ENCODE measurements around the gene PPP1R3E. TPM values are rescaled to one million over a fixed set of nuclear protein-coding genes. Genes with fewer than 3 reads are reported as not detected.
A peak's percentile ranks its signal among the peaks of the same experiment; 100 is the strongest.
"Not testable (repeated sequence)": the region's sequence is repeated elsewhere in the genome, so short reads cannot be mapped to it uniquely, and the experiment has no call there.

PPP1R3E gene
- polyA plus RNA-seq (2013, experiment 1 of 2; ENCODE audit: insufficient read length): 6.2 TPM
- 5.0 TPM for polyA plus RNA-seq (2013, experiment 2 of 2; ENCODE audit: insufficient read length)

DNA sequence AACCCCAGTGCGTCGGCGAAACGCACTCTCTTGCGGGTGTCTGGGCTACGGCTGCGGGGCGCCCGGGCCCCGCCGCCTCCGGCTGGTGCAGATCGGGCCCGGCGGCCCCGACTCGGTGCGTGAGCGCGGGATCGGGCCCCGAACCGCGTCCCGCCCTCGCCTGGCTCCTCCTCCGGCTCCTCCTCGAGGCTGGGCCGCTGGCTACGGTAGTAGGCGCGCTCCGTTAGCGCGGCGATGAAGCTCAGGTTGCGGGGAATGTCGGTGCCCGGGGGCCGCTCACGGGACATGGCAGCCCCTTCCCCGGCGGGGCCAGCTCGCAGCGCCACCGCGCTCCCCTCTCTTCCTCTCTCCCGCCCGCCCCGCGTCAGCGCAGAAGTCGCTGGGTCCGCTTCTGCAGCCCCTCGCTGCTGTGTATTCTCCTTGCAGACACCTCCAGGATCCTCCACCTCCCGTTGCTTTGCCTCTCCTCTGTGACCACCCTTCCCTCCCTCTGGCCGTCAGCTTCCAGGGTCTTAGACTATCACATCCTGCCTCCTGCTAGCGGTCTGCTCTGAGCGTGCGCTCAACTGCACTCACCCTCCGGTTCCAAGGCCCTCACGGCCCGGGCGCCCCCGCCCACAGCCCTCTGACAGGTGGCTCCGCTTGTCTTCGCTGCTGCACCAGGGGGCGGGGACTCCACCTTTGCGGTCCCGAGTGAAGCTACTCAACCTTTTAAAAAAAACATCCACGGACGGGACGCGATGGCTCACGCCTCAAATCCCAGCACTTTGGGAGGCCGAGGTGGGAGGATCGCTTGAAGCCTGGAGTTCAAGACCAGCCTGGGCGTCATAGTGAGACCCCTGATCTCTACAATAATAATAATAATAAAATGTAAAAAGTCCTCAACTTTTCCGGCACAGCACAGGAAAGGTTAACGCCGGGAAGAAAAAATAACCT is at the start of gene PPP1R3E:
PPP1R3E (minus strand) TSS at position 570 of the 936 bp plus-strand sequence; CDS start at position 287, 283 bp downstream.
- DNase-seq: peak; percentile 51

DNA sequence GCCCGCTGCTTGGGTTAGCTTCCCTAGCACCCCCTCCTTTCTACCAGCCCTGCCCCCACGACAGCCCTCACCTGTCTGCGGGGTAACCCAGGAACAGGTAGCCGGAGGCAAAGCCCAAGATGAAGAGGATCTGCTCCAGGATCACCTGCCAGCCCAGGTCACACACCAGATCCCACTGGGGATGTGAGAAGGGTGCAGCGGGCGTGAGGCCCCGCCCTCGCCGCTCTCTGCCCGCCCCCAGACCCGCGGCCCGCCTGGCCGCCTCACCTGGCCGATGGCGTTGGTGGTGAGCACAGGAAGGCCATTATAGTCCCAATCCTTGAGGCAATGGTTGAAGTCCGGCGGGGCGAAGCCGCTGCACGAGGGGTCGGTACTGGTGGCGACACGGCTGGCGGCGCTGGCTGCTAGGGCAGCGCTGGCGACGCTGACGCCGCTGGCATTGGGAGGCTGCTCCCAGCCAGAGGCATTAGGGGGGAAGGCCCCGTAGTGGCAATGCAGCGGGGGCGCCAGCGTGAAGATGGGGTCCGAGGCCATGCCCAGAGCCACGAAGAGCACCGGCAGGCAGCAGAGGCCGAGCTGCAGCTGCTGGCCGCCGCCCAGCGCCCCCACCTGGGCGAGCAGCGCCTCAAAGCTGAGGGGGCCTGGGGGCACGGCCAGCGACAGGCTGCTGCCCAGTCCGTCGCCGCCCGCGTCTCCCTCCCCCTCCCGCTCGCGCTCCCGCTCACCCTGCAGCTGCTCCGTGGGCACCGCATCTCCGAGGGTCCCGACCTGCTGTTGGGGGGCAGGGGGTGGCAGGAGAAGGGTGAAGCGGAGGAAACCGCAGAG is 49.2 kb upstream of the PPP1R3E start:
- no peak for DNase-seq

DNA sequence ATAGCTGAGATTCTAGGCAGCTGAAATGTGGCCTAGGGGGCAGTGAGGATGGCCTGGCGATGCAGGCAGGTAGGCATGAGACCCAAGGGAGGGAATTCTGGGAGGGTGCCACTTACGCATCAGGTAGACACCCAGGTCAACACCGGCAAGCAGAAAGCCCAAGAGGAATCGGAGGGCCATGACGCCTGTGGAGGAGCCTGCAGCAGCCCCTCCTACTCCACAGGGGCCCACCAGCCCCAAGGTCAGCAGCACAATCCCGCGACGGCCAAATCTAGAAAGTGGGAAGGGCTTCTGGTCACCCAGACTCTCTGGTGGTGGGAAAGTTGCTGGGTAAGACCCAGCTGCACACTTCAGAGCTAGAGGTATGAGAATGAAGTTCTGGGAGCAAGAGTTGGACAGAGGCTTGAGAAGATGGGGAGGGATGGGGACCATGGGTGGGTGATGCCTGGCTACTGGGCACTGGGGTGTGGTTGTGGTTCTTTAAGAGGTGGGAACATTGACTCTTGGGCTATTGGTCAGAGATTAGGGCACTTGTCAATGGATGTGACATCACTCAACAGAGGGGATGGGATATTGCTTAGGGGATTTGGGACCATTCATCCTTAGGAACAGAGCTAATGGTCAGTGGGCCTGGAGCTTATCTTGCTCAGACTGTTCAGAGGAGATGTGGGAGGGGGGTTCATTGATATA is 46.6 kb upstream of the PPP1R3E start:
- no peak for DNase-seq

- no peak for DNase-seq
These were observed 45.6 kb upstream of the PPP1R3E start for GRCh38 chr14:23348297-23348655.

- DNase-seq: no peak
These were observed 45.0 kb upstream of the PPP1R3E start for GRCh38 chr14:23347406-23348296.

- no peak for DNase-seq
These were observed 44.2 kb upstream of the PPP1R3E start for GRCh38 chr14:23346693-23347405.

DNA sequence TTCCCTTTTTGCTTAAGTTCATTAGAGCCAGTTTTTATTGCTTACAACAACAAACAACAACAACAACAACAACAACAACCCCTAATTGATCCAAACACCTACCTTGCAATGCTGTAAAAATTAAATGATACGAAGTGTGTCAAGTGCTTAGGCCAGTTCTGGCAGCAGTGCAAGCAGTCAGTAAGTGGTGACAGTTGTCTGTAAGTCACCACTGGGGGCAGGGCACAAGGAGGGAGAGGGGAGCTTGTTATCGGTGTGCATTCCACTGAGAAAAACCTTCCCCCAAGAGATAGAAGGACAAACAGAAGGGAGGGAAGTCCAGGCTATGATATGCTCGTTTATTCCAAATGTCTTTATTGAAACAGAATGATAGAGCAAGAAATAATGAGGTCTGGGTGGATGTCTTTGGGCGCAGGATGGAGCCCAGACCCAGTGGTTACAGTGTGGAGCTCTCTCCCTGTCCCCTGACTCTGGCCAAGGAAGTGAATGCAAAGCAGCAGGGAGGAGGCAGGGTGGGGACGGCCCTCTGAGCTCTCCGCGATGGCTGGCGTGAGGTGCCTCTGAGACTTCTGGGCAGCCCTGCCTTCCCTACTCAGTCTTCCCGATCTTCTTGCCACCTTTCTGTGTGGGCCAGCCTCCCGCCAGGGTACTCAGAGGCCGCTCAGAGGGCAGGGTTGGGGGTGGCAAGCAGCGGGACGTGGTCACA is 43.5 kb upstream of the PPP1R3E start:
- no peak for DNase-seq

DNA sequence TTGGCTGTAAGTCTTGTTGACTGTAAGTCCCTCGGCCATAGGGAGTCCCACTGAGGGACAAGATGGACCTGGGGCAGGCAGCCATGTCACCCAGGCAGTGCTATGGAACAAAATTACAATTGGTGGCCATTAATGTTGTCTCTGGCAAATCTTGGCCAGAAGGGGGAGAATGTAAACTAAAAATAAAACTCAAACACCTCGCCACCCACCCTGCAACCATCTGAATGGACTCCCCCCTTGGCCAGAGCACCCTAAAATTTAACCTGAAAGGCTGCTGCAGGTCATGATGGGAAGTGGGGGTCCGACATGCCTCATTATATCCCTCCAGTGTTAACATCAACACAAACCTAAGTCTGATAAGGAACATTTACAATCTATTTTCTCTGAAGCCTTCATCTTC is 41.8 kb upstream of the PPP1R3E start:
- no peak for DNase-seq

GRCh38 chr14:23339506-23340268 is 37.0 kb upstream of the PPP1R3E start:
- no peak for DNase-seq

GRCh38 chr14:23335623-23336022 is 33.0 kb upstream of the PPP1R3E start:
- DNase-seq: no peak

DNA sequence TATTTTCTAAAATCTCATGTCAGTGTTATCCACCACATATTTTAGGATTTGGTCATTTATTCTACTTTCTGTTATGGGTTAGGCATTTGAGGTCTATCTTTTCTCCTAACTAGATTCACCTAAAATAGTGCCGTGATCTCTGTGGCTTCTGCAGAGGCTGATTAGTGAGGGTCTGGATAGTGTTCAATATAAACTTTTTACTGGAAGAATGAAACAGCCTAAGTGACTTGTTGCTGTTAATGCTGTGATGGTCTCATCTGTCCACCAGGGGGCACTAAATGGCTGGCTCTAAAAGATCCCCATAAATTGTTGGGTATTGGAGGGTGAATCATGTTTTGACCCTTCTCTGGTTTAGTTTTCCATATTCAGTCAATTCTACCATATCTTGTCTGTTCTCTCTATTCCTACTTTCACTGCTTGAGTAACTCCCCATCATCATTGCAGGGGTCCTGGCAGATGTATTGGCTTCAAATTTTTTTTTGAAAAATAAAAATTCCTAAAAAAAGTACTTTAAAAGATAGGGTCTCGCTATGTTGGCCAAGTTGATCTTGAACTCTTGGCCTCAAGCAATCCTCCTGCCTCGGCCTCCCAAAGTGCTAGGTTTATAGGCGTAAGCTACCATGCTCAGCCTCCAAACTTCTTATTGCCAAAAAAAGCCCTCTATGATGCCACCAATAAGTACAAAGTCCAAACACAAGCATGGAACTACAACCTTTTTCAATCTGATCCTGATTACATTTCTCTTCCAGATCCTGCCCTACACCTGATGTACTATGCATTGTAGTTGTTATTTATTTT is 25.5 kb upstream of the PPP1R3E start:
- peak; percentile 77 for DNase-seq

DNA sequence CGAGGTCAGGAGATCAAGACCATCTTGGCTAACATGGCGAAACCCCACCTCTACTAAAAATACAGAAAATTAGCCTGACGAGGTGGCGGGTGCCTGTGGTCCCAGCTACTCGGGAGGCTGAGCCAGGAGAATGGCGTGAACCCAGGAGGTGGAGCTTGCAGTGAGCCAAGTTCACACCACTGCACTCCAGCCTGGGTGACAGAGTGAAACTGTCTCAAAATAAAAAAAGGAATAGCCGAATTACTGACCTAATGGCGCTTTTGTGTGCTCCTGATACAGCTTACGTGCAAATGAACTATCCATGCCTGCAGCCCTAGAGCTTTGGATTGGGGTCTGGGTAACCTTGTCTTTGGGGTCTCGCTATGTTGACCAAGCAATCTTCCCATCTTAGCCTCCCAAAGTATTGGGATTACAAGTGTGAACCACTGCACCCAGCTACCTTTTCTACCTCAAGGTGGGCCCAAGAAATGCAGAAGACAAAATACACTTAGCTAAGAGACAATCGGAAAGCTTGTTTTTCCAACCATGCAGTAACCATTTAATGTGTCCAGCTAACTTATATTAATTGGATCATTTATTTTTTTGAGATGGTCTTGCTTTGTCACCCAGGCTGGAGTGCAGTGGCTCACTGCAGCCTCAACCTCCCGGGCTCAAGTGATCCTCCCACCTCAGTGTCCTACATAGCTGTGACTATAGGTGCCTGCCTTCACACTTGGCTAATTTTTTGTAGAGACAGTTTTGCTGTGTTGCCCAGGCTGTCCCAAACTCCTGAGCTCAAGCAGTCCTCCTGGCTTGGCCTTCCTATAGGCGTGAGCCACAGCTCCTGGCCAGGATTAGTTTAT is 24.1 kb upstream of the PPP1R3E start:
- DNase-seq: no peak

- not testable (repeated sequence) for DNase-seq
These were observed 23.1 kb upstream of the PPP1R3E start for GRCh38 chr14:23325746-23326145.

GRCh38 chr14:23324993-23325392 is 22.3 kb upstream of the PPP1R3E start:
- DNase-seq: no peak

DNA sequence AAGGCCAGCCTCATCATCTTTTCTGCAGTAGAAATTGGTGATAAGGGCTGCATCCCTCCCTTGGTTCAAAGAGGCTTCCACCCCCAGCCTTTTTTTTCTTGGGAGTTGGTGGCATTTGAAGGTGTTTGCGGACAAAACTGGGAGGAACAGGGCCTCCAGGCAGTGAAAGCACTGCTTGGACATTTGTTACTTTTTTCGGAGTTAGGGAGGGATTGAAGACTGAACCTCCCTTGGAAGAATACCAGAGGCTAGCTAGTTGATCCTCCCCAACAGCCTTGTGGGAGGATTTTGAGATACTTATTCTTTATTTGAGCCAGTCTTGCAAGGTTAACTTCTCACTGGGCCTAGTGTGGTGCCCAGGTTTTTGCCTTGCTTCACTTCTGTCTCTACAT is 21.8 kb upstream of the PPP1R3E start:
- no peak for DNase-seq

GRCh38 chr14:23323838-23324454 is 21.3 kb upstream of the PPP1R3E start:
- DNase-seq: no peak

All from fibroblast of skin of scalp (primary cell).